HEK293 (cell line): ENCODE data around the gene IGSF21.

Source experiments
- CTCF ChIA-PET: fragments of 350-600 bp; formaldehyde crosslinking; extraction: SDS; loops from one replicate; lab custom pipeline; 2021; ENCODE audit warnings: antibody characterized with exemption; lab: Yijun Ruan, JAX
- POLR2A ChIA-PET: fragments of 300-600 bp; formaldehyde crosslinking; extraction: SDS; loops from one replicate; lab custom pipeline; 2020; ENCODE audit warnings: antibody characterized with exemption, inconsistent platforms; lab: Yijun Ruan, JAX
- H3K27ac ChIP-seq: fragments of 200-500 bp; sonication (Bioruptor generic); 2 replicates; pipeline ENCODE4 v1.5.1; 2014; ENCODE audit warnings: low read depth, low read length, control low read depth, inconsistent platforms; ENCODE audit errors: extremely low read depth
- H3K36me3 ChIP-seq, 2 experiments: fragments of 200-500 bp in 1 of 2; sonication (Bioruptor generic) in 1 of 2; 1 replicate in 1 of 2; 2 replicates in 1 of 2; pipeline ENCODE4 v1.5.1; 2014 to 2017; ENCODE audit warnings: inconsistent platforms in 2 of 2, low read length in 2 of 2; ENCODE audit not compliant: control insufficient read depth in 2 of 2, insufficient read depth in 1 of 2
- H3K4me1 ChIP-seq: fragments of 200-500 bp; sonication (Bioruptor generic); 2 replicates; pipeline ENCODE4 v1.5.1; 2014; ENCODE audit warnings: mild to moderate bottlenecking, low read length, inconsistent platforms; ENCODE audit not compliant: control insufficient read depth, insufficient read depth
- H3K4me3 ChIP-seq: 2 replicates; pipeline ENCODE4 v1.5.1; 2011; ENCODE audit warnings: low read depth, mild to moderate bottlenecking, control low read depth, low read length, moderate library complexity
- H3K9me3 ChIP-seq: fragments of 200-500 bp; sonication (Bioruptor generic); 2 replicates; pipeline ENCODE4 v1.5.1; 2014; ENCODE audit warnings: low read depth, low read length, inconsistent platforms; ENCODE audit not compliant: control insufficient read depth, insufficient read depth
- ELK4 ChIP-seq: IDR thresholded peaks from 2 replicates; pipeline ENCODE4 v1.6.1; 2011; ENCODE audit warnings: mild to moderate bottlenecking, low read depth, low read length, borderline replicate concordance
- GLIS1 ChIP-seq: fragments of 450-650 bp; formaldehyde crosslinking; IDR thresholded peaks from 2 replicates; pipeline ENCODE4 v1.5.1; 2016; ENCODE audit warnings: missing biosample characterization, missing genetic modification characterization
- HOXD13 ChIP-seq: sonication (generic); formaldehyde crosslinking; IDR thresholded peaks from 2 replicates; pipeline ENCODE4 v1.8.0; 2022; ENCODE audit warnings: missing genetic modification reagents, borderline replicate concordance
- INSM2 ChIP-seq: fragments of 450-650 bp; formaldehyde crosslinking; IDR thresholded peaks from 2 replicates; pipeline ENCODE4 v1.5.1; 2016; ENCODE audit warnings: missing biosample characterization, missing genetic modification characterization
- KLF10 ChIP-seq: fragments of 450-650 bp; IDR thresholded peaks from 2 replicates; pipeline ENCODE4 v1.5.1; 2018; ENCODE audit warnings: missing biosample characterization, mild to moderate bottlenecking, missing genetic modification characterization
- KLF17 ChIP-seq: fragments of 450-650 bp; formaldehyde crosslinking; IDR thresholded peaks from 2 replicates; pipeline ENCODE4 v1.5.1; 2016; ENCODE audit warnings: missing biosample characterization, missing genetic modification characterization
- OVOL3 ChIP-seq: fragments of 450-650 bp; formaldehyde crosslinking; IDR thresholded peaks from 2 replicates; pipeline ENCODE4 v1.5.1; 2016; ENCODE audit warnings: missing biosample characterization, missing genetic modification characterization
- SALL2 ChIP-seq: fragments of 450-650 bp; formaldehyde crosslinking; IDR thresholded peaks from 2 replicates; pipeline ENCODE4 v1.5.0; 2017; ENCODE audit warnings: missing biosample characterization, mild to moderate bottlenecking, missing genetic modification characterization, borderline replicate concordance
- TSHZ1 ChIP-seq: fragments of 450-650 bp; formaldehyde crosslinking; IDR thresholded peaks from 2 replicates; pipeline ENCODE4 v1.5.1; 2016; ENCODE audit warnings: missing biosample characterization, missing genetic modification characterization, borderline replicate concordance
- ZNF23 ChIP-seq: fragments of 450-650 bp; formaldehyde crosslinking; IDR thresholded peaks from 2 replicates; pipeline ENCODE4 v1.5.1; 2016; ENCODE audit warnings: missing biosample characterization, missing genetic modification characterization, borderline replicate concordance
- ZNF26 ChIP-seq: fragments of 450-650 bp; formaldehyde crosslinking; IDR thresholded peaks from 2 replicates; pipeline ENCODE4 v1.5.1; 2016; ENCODE audit warnings: missing biosample characterization, missing genetic modification characterization
- ZNF292 ChIP-seq: fragments of 450-650 bp; formaldehyde crosslinking; IDR thresholded peaks from 2 replicates; pipeline ENCODE4 v1.5.1; 2016; ENCODE audit warnings: low read depth, missing biosample characterization, missing genetic modification characterization, borderline replicate concordance
- ZNF580 ChIP-seq: fragments of 450-650 bp; formaldehyde crosslinking; IDR thresholded peaks from 2 replicates; pipeline ENCODE4 v1.5.1; 2016; ENCODE audit warnings: missing biosample characterization, missing genetic modification characterization
- ZNF600 ChIP-seq: fragments of 450-650 bp; formaldehyde crosslinking; IDR thresholded peaks from 2 replicates; pipeline ENCODE4 v1.5.1; 2016; ENCODE audit warnings: missing biosample characterization, missing genetic modification characterization
- ZNF639 ChIP-seq: fragments of 450-650 bp; formaldehyde crosslinking; IDR thresholded peaks from 2 replicates; pipeline ENCODE4 v1.5.1; 2016; ENCODE audit warnings: missing biosample characterization, missing genetic modification characterization
- ZNF768 ChIP-seq: fragments of 450-650 bp; formaldehyde crosslinking; IDR thresholded peaks from 2 replicates; pipeline ENCODE4 v1.5.1; 2018; ENCODE audit warnings: missing biosample characterization, mild to moderate bottlenecking, missing genetic modification characterization

IGSF21 gene

GRCh38 chr1:18246543-18246942 is 138.9 kb downstream of the IGSF21 start:
- Histone ChIP-seq H3K36me3 (no peaks in the 10 kb centered on the region), H3K4me3 (no peak overlapping the region), H3K9me3 (no peaks in the 10 kb centered on the region), H3K27ac (no peak overlapping the region), H3K4me1 (no peaks in the 10 kb centered on the region)
- no peak for TF ChIP-seq KLF17 (tag by site-specific recombination)
- CTCF ChIA-PET = interaction anchor here (0.6 to 4.2 kb wide), 4 partner anchors 12 to 927 kb away, joined by 3 to 20 read pairs (median 3); no protein-coding TSS in a partner anchor
- POLR2A ChIA-PET = interaction anchor here (0.6 kb wide), 1 partner anchor 42 kb away, joined by 3 read pairs; no protein-coding TSS in a partner anchor

GRCh38 chr1:18247151-18247550 is 139.6 kb downstream of the IGSF21 start:
- H3K27ac ChIP-seq = no peak overlapping the region
- H3K4me1 ChIP-seq = no peaks in the 10 kb centered on the region
- TF ChIP-seq ZNF23 (tag by site-specific recombination) (no peak), ZNF768 (tag by site-specific recombination) (no peak), INSM2 (tag by site-specific recombination) (no peak), ELK4 (no peak), KLF10 (tag by site-specific recombination) (no peak), ZNF600 (tag by site-specific recombination) (no peak), ZNF639 (tag by site-specific recombination) (no peak), ZNF26 (tag by site-specific recombination) (no peak), GLIS1 (tag by site-specific recombination) (no peak), ZNF580 (no peak), ZNF292 (tag by site-specific recombination) (no peak), SALL2 (tag by site-specific recombination) (no peak), OVOL3 (tag by site-specific recombination) (no peak), HOXD13 (CRISPR knock-in tag) (no peak), TSHZ1 (no peak)
- H3K36me3 ChIP-seq = no peaks in the 10 kb centered on the region
- ChIA-PET CTCF (interaction anchor here (1.0 to 4.2 kb wide), 4 partner anchors 12 to 334 kb away, joined by 3 to 20 read pairs (median 4); no protein-coding TSS in a partner anchor), POLR2A (no interaction called here)
- no peaks in the 10 kb centered on the region for H3K9me3 ChIP-seq
- H3K4me3 ChIP-seq = no peak overlapping the region
